Measurements from ENCODE around the gene ZNF407.

The ZNF407 gene

DNA sequence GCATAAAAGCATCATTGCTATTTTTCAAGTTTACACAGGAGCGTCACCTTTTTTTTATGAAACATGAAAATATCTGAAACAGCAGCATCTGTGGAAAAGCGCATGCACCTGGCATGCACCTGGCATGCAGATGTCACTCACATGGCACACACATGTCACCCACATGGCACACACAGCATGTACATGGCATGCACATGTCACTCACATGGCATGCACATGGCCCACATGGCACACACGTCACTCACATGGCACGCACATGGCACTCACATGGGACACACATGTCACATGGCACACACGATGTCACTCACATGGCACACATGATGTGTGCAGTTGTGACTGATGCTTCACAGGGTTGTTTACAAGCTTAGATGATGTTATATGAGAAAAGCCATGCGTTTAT is 188.0 kb downstream of the ZNF407 start:
- in situ Hi-C loops (cut with MboI; ENCODE audit: low pct_unique_long_range_greater_than_20kb, low sequenced_read_pairs, unreplicated experiment) = no loop called here
- DNase-seq (ENCODE audit: low spot score) = no peak
- TF ChIP-seq, protein P1, sequence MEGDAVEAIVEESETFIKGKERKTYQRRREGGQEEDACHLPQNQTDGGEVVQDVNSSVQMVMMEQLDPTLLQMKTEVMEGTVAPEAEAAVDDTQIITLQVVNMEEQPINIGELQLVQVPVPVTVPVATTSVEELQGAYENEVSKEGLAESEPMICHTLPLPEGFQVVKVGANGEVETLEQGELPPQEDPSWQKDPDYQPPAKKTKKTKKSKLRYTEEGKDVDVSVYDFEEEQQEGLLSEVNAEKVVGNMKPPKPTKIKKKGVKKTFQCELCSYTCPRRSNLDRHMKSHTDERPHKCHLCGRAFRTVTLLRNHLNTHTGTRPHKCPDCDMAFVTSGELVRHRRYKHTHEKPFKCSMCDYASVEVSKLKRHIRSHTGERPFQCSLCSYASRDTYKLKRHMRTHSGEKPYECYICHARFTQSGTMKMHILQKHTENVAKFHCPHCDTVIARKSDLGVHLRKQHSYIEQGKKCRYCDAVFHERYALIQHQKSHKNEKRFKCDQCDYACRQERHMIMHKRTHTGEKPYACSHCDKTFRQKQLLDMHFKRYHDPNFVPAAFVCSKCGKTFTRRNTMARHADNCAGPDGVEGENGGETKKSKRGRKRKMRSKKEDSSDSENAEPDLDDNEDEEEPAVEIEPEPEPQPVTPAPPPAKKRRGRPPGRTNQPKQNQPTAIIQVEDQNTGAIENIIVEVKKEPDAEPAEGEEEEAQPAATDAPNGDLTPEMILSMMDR (IDR thresholded peaks at IDR 0.05; ENCODE audit: extremely low read depth, insufficient read depth, missing control alignments) = no peak

GRCh38 chr18:74788657-74789056 is 191.0 kb downstream of the ZNF407 start:
- TF ChIP-seq, protein P1 (IDR thresholded peaks at IDR 0.05; ENCODE audit: extremely low read depth, insufficient read depth, missing control alignments) = no peak
- in situ Hi-C loops (cut with MboI; ENCODE audit: low pct_unique_long_range_greater_than_20kb, low sequenced_read_pairs, unreplicated experiment) = no loop called here
- DNase-seq (ENCODE audit: low spot score) = no peak

DNA sequence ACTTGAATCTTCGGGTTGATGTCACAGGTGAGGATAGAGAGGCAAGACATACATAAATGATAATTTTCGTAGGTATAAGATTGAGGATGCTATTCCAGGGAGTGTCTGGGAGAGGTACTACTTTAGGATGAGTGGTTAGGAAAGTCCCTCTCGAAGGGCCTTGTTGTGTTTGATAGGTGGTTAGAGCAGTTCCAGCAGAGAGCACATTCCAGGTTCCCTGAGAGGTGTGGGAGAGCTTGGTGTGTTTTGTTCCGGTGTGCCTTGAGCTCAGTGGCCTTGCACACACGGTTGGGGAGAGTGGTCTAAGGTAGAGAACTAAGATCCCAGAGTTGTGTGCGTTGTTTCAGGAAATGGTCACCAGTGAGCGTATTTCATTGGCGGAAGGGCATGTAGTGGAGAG is 191.4 kb downstream of the ZNF407 start:
- TF ChIP-seq, protein P1 (IDR thresholded peaks at IDR 0.05; ENCODE audit: extremely low read depth, insufficient read depth, missing control alignments) = no peak
- in situ Hi-C loops (cut with MboI; ENCODE audit: low pct_unique_long_range_greater_than_20kb, low sequenced_read_pairs, unreplicated experiment) = no loop called here
- no peak for DNase-seq (ENCODE audit: low spot score)

DNA sequence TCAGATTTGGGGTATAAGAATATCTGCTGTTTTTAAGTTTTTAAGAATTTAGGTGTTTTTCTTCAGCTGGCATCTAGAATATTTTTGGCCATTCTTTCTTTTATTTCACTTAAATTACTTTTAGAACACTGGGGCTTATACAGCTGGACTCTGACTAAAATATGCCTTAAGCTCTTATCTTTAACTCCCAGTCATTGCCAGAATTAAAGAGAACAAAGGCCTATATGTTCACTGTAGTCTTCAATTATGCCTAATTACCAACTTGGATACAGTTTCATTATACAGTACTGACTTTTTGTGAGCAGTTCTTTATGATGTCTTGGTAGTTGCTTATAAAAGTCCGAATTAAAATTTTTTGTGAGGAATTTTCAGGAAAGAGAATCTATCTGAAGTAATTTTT is 192.8 kb downstream of the ZNF407 start:
- in situ Hi-C loops (cut with MboI; ENCODE audit: low pct_unique_long_range_greater_than_20kb, low sequenced_read_pairs, unreplicated experiment) = no loop called here
- no peak for DNase-seq (ENCODE audit: low spot score)

DNA sequence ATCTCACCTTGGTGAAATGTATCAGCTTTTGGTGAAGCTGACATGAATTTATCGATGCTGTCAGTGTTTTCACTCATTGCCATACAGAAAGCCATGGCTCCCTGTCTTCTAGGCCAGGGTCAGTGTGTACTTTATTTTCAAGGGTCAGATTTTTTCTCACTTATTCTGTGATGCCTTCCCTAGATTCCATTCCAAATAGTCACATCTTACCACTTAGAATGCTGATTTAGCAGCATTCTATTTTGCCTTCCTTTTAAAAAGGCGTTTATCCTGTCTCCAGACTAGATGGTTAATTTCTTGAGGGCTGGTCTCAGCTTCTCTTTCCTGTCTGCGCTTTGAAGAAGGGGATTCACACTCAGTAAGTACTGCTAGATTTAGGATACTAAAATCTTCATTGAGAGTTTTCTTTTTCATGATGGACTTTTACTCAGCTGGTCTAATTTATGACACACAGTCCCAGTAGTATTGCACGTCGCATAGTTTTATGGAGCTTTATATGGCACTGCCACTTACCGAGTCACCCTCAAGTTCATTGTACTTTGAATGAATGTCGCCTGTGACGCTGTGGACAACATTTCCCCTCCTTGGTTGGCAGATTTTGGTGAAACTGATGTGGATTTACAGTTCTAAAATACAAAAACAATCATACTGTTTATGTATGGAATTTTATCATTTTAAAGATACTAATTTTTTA is 194.0 kb downstream of the ZNF407 start:
- TF ChIP-seq, protein P1 (IDR thresholded peaks at IDR 0.05; ENCODE audit: extremely low read depth, insufficient read depth, missing control alignments) = no peak
- no peak for DNase-seq (ENCODE audit: low spot score)
- in situ Hi-C loops (cut with MboI; ENCODE audit: low pct_unique_long_range_greater_than_20kb, low sequenced_read_pairs, unreplicated experiment) = no loop called here

More for the DNA sequence above, 192.8 kb downstream of the ZNF407 start:
- TF ChIP-seq, protein P1 (IDR thresholded peaks at IDR 0.05; ENCODE audit: extremely low read depth, insufficient read depth, missing control alignments) = no peak

GRCh38 chr18:74793746-74794145 is 196.1 kb downstream of the ZNF407 start:
- TF ChIP-seq, protein P1 (IDR thresholded peaks at IDR 0.05; ENCODE audit: extremely low read depth, insufficient read depth, missing control alignments) = no peak
- DNase-seq (ENCODE audit: low spot score) = no peak
- in situ Hi-C loops (cut with MboI; ENCODE audit: low pct_unique_long_range_greater_than_20kb, low sequenced_read_pairs, unreplicated experiment) = no loop called here
